CD8-positive, alpha-beta memory T cell (primary cell): ENCODE data around the gene TAS2R38. TPM values are rescaled to one million over a fixed set of nuclear protein-coding genes. Genes with fewer than 3 reads are reported as not detected.
A peak's percentile ranks its signal among the peaks of the same experiment; 100 is the strongest.

ENCODE experiments used
- CTCF ChIA-PET: fragments of 350-600 bp; sonication (Branson Sonifier 250); formaldehyde crosslinking; loops from one replicate; lab custom pipeline; 2021; ENCODE audit warnings: antibody characterized with exemption; lab: Charles Lee
- POLR2A ChIA-PET: fragments of 350-600 bp; sonication (Branson Sonifier 250); formaldehyde crosslinking; loops from one replicate; lab custom pipeline; 2021; ENCODE audit warnings: antibody characterized with exemption; lab: Charles Lee
- DNase-seq, 5 donors: peaks; one replicate each; pipeline versions ENCODE4 v3.0.0 to v3.0.0-alpha.2; 2020 to 2022; ENCODE audit warnings: mixed read lengths in 1 of 5
- H3K27ac ChIP-seq: one replicate; pipeline ENCODE4 v1.7.0; 2013; ENCODE audit warnings: low read depth, mild to moderate bottlenecking, low read length, moderate library complexity
- H3K27me3 ChIP-seq: 2 replicates; pipeline ENCODE4 v1.7.0; 2013; ENCODE audit warnings: low read length, mild to moderate bottlenecking; ENCODE audit not compliant: insufficient read depth, poor library complexity, severe bottlenecking
- H3K36me3 ChIP-seq: 2 replicates; pipeline ENCODE4 v1.7.0; 2013; ENCODE audit warnings: mild to moderate bottlenecking, low read length, moderate library complexity; ENCODE audit not compliant: insufficient read depth
- H3K4me1 ChIP-seq: 2 replicates; pipeline ENCODE4 v1.7.0; 2013; ENCODE audit warnings: mild to moderate bottlenecking, low read length, moderate library complexity; ENCODE audit not compliant: insufficient read depth
- H3K4me3 ChIP-seq: 2 replicates; pipeline ENCODE4 v1.7.0; 2013; ENCODE audit warnings: mild to moderate bottlenecking, low read length
- H3K9me3 ChIP-seq: 2 replicates; pipeline ENCODE4 v1.7.0; 2013; ENCODE audit warnings: mild to moderate bottlenecking, low read length
- H3K27ac Mint-ChIP-seq, 8 donors: one replicate each; pipeline ENCODE4 v1.8.0; 2020 to 2021; ENCODE audit warnings: mixed read lengths in 8 of 8, mild to moderate bottlenecking in 6 of 8, inconsistent platforms in 3 of 8, moderate library complexity in 3 of 8
- H3K27me3 Mint-ChIP-seq, 2 donors: one replicate each; pipeline ENCODE4 v1.8.0; 2020 to 2021; ENCODE audit warnings: mixed read lengths in 2 of 2, mild to moderate bottlenecking in 1 of 2, moderate library complexity in 1 of 2
- H3K36me3 Mint-ChIP-seq, 3 donors: one replicate each; pipeline ENCODE4 v1.8.0; 2020 to 2021; ENCODE audit warnings: mixed read lengths in 3 of 3, inconsistent platforms in 1 of 3, mild to moderate bottlenecking in 1 of 3
- H3K4me1 Mint-ChIP-seq, 3 donors: one replicate each; pipeline ENCODE4 v1.8.0; 2020 to 2021; ENCODE audit warnings: mixed read lengths in 3 of 3, inconsistent platforms in 1 of 3, mild to moderate bottlenecking in 1 of 3
- H3K4me3 Mint-ChIP-seq, 7 donors: one replicate each; pipeline ENCODE4 v1.8.0; 2020 to 2021; ENCODE audit warnings: mixed read lengths in 7 of 7, mild to moderate bottlenecking in 6 of 7, moderate library complexity in 4 of 7, inconsistent platforms in 2 of 7
- H3K9me3 Mint-ChIP-seq, 5 donors: one replicate each; pipeline ENCODE4 v1.8.0; 2020 to 2022; ENCODE audit warnings: mixed read lengths in 5 of 5, mild to moderate bottlenecking in 3 of 5, moderate library complexity in 2 of 5, inconsistent platforms in 1 of 5
- polyA plus RNA-seq: library from polyadenylated mRNA; unstranded; fragments of 300-500 nt; fragmentation: Illumina TruSeq; gene quantifications from one replicate; pipeline ENCODE4 v1.2.3, GENCODE V29; 2021
- total RNA-seq, 2 experiments: library from RNA; stranded (reverse); gene quantifications; one replicate each; pipeline ENCODE4 v1.2.3, GENCODE V29; 2021

Gene TAS2R38
- total and polyA plus RNA-seq, 3 experiments from 2014 or later = not detected

DNA sequence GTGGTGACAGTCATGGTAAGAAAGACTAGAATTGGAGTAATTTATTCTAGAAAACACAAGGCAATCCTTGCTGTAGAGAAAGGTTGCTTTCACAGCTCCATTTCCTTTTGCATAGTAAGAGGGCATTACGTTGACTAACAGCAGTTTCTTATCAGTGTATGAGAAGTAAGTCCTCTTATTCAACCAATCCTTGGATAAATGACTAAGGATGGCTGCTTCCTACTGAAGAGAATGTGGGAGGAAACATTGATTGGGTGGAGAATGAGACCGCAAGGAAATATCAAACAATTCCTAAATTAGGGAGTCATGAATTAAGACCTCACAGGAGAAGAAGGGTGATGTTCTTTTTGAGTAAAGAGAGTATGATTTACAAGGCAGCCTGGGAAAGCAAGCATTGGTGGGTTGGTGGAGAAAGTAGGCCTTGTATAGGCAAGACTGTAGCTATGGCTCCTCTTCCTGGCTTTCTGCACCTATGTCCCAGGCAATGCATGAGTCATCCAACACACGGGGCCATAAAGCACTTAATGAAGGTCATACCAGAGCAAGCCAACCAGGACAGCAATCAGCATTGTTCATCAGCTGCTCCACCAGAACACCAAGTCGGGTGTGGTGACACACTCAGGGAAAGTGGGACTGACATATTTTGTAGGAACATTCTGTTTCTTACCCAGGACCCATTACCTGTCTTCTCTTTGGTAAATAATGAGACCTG lies 27.7 kb upstream of the TAS2R38 start:
- H3K9me3 Mint-ChIP-seq = peaks cover 0 to 5% (median 0%) of the 10 kb centered on the region in 5 donors
- Histone ChIP-seq H3K9me3 (no peaks in the 10 kb centered on the region), H3K4me1 (no peaks in the 10 kb centered on the region), H3K27ac (no peak overlapping the region), H3K4me3 (no peak overlapping the region), H3K36me3 (no peaks in the 10 kb centered on the region), H3K27me3 (no peaks in the 10 kb centered on the region)
- peaks cover 0 to 3% (median 0%) of the 10 kb centered on the region in 3 donors for H3K36me3 Mint-ChIP-seq
- ChIA-PET POLR2A (no interaction called here), CTCF (no interaction called here)
- H3K27ac Mint-ChIP-seq = no peak overlapping the region
- H3K4me3 Mint-ChIP-seq = no peak overlapping the region
- H3K27me3 Mint-ChIP-seq = peaks cover 4 to 13% of the 10 kb centered on the region in 2 donors
- no peak for DNase-seq
- no peaks in the 10 kb centered on the region for H3K4me1 Mint-ChIP-seq

DNA sequence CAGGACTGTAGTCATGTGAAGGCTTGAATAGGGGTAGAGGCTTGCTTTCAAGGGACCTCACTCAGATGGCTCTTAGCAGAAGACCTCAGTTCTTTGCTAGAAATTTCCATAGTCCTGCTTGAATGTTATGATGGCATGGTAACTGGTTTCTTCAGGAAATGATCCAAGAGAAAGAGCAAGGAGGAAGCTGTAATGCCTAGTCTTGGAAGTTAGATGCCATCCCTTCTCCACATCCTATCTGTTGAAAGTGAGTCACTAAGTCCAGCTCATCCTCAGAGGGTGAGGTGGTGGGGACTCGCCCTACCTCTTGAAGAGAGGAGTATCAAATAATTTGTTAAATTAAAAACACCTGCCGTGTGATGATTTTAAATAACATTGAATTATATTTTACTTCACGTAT lies 26.7 kb upstream of the TAS2R38 start:
- Histone ChIP-seq H3K4me3 (no peak overlapping the region), H3K4me1 (no peaks in the 10 kb centered on the region), H3K36me3 (no peaks in the 10 kb centered on the region), H3K27me3 (no peaks in the 10 kb centered on the region), H3K9me3 (no peaks in the 10 kb centered on the region), H3K27ac (no peak overlapping the region)
- ChIA-PET POLR2A (no interaction called here), CTCF (no interaction called here)
- Mint-ChIP-seq H3K9me3 (peaks cover 0 to 7% (median 2%) of the 10 kb centered on the region in 5 donors), H3K27me3 (peaks cover 4 to 13% of the 10 kb centered on the region in 2 donors), H3K4me1 (no peaks in the 10 kb centered on the region), H3K4me3 (no peak overlapping the region), H3K36me3 (peaks cover 0 to 3% (median 0%) of the 10 kb centered on the region in 3 donors), H3K27ac (no peak overlapping the region)
- no peak for DNase-seq

DNA sequence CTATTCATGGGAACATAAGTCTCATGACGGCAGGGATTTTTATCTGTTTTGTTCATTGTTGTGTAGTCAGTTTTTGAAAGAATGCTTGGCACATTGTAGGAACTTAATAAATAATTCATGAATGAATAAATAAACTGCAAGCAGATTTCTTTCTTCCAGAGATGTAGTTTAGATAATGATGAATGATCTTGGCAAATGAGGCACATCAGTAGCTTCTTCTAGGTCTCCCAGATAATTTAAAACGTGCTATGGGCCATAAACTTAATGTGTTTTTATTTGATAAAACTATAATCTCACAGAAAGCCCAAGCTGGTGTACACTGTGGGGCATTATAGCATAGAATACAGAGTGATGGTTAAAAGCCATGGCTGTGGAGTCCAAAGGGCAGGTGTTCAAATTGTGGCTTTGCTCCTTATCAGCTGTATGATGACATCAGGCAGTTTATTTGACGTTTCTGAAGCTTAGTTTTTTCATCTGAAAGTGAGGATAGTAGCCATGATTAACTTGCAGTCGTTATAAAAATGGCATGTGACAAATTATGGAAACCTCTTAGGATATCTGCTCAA lies 25.6 kb upstream of the TAS2R38 start:
- CTCF ChIA-PET = no interaction called here
- Mint-ChIP-seq H3K36me3 (peaks cover 0 to 3% (median 0%) of the 10 kb centered on the region in 3 donors), H3K27ac (no peak overlapping the region), H3K4me3 (no peak overlapping the region), H3K9me3 (peaks cover 0 to 8% (median 2%) of the 10 kb centered on the region in 5 donors), H3K4me1 (no peaks in the 10 kb centered on the region), H3K27me3 (peaks cover 4 to 13% of the 10 kb centered on the region in 2 donors)
- Histone ChIP-seq H3K4me3 (no peak overlapping the region), H3K27me3 (no peaks in the 10 kb centered on the region), H3K27ac (no peak overlapping the region), H3K4me1 (no peaks in the 10 kb centered on the region), H3K9me3 (no peaks in the 10 kb centered on the region), H3K36me3 (no peaks in the 10 kb centered on the region)
- DNase-seq = no peak
- POLR2A ChIA-PET = no interaction called here

DNA sequence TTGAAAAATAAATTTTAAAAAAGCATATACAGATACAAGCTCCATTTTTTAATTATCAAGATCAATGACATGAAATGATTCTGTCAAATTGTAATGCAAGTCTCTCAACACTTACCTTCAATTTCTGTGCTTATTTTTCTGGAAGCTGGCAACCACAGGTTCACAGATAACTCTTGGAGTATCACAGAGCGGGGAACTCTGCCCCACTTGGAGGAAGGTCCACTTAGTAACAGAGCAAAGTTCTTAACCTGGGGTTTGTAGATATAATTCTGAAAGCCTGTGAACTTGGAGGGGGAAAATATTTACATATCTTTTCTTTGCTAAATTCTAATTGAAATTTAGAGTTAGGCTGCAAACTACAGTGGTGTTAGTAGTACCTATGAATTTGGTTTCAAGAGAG lies 19.8 kb upstream of the TAS2R38 start:
- H3K4me1 ChIP-seq = no peaks in the 10 kb centered on the region
- DNase-seq = no peak
- H3K9me3 ChIP-seq = no peaks in the 10 kb centered on the region
- no peak overlapping the region for H3K4me3 ChIP-seq
- H3K27ac ChIP-seq = no peak overlapping the region
- H3K27me3 ChIP-seq = no peaks in the 10 kb centered on the region
- H3K4me1 Mint-ChIP-seq = peaks cover 2 to 7% (median 6%) of the 10 kb centered on the region in 3 donors
- ChIA-PET POLR2A (no interaction called here), CTCF (no interaction called here)
- H3K36me3 ChIP-seq = no peaks in the 10 kb centered on the region
- H3K9me3 Mint-ChIP-seq = peaks cover 0 to 11% (median 2%) of the 10 kb centered on the region in 5 donors
- H3K27me3 Mint-ChIP-seq = peaks cover 10 to 13% of the 10 kb centered on the region in 2 donors
- H3K4me3 Mint-ChIP-seq = no peak overlapping the region
- no peak overlapping the region for H3K27ac Mint-ChIP-seq
- H3K36me3 Mint-ChIP-seq = peaks cover 0 to 2% (median 0%) of the 10 kb centered on the region in 3 donors

DNA sequence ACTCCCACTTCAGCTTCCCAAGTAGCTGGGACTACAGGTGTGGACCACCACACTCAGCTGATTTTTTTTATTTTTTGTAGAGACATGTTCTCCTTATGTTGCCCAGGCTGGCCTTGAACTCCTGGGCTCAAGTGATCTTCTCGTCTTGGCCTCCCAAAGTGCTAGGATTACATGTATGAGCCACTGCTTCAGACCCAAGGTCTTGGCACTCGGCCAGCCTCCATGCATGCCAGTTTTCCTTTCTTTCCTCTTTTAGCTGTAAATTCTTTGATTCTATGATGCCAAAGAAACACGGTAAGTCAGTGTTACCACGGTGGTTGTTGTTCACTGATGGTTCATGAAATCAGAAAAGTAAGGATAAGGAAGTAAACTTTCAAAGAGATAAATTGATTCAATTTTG lies 19.1 kb upstream of the TAS2R38 start:
- CTCF ChIA-PET = no interaction called here
- DNase-seq = no peak
- peaks cover 0 to 8% (median 2%) of the 10 kb centered on the region in 5 donors for H3K9me3 Mint-ChIP-seq
- Histone ChIP-seq H3K36me3 (no peaks in the 10 kb centered on the region), H3K9me3 (no peaks in the 10 kb centered on the region), H3K4me1 (no peaks in the 10 kb centered on the region), H3K4me3 (no peak overlapping the region), H3K27ac (no peak overlapping the region), H3K27me3 (no peaks in the 10 kb centered on the region)
- H3K27me3 Mint-ChIP-seq = peaks cover 10 to 13% of the 10 kb centered on the region in 2 donors
- POLR2A ChIA-PET = no interaction called here
- H3K27ac Mint-ChIP-seq = no peak overlapping the region
- H3K36me3 Mint-ChIP-seq = no peaks in the 10 kb centered on the region
- peaks cover 2 to 7% (median 6%) of the 10 kb centered on the region in 3 donors for H3K4me1 Mint-ChIP-seq
- H3K4me3 Mint-ChIP-seq = no peak overlapping the region

DNA sequence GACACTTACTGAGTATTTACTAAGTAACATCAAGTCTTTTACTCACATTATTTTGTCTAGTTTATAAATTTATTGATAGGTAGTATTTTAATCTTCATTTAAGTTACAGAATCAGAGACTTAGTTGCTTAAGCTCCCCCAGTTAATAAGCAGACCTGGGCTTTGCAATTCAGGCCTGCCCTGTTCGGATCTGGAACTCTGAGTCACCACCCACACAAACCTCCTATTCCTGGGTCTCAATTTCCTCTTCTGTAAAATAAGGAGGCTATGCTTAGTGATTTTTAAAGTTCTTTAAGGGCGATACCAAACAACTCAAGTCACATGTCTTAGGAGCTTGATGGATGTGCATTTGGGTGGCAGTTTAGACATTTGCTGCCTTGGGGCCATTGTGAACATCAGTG lies 18.6 kb upstream of the TAS2R38 start:
- no peaks in the 10 kb centered on the region for H3K36me3 Mint-ChIP-seq
- Histone ChIP-seq H3K9me3 (no peaks in the 10 kb centered on the region), H3K4me3 (no peak overlapping the region), H3K36me3 (no peaks in the 10 kb centered on the region), H3K27ac (no peak overlapping the region), H3K4me1 (no peaks in the 10 kb centered on the region), H3K27me3 (no peaks in the 10 kb centered on the region)
- no peak overlapping the region for H3K27ac Mint-ChIP-seq
- no peak overlapping the region for H3K4me3 Mint-ChIP-seq
- CTCF ChIA-PET = interaction anchor here (1.3 kb wide), 1 partner anchor 16 kb away, joined by 3 read pairs; no protein-coding TSS in a partner anchor
- peaks cover 12 to 13% of the 10 kb centered on the region in 2 donors for H3K27me3 Mint-ChIP-seq
- H3K4me1 Mint-ChIP-seq = peaks cover 2 to 7% (median 6%) of the 10 kb centered on the region in 3 donors
- POLR2A ChIA-PET = no interaction called here
- no peak for DNase-seq
- peaks cover 0 to 8% (median 2%) of the 10 kb centered on the region in 5 donors for H3K9me3 Mint-ChIP-seq

DNA sequence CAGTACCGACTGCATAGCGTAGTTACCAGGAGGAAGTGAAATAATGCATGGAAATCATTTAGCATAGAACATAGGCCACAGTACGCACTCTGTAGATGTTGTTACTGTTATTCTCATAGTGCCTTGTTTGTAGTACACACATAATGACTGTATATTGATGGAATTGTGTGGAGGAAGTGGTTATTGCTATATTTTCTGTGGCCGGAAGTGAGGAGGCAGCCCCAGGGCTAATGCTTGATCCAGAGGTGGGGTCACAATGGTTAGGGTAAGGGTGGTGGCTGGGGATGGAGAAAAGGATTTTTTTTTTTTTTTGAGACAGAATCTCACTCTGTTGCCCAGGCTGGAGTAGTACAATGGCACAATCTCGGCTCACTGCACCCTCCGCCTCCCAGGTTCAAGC lies 17.6 kb upstream of the TAS2R38 start:
- no peak overlapping the region for H3K27ac Mint-ChIP-seq
- Histone ChIP-seq H3K4me1 (no peaks in the 10 kb centered on the region), H3K9me3 (no peaks in the 10 kb centered on the region), H3K4me3 (no peak overlapping the region), H3K27me3 (no peaks in the 10 kb centered on the region), H3K27ac (no peak overlapping the region), H3K36me3 (no peaks in the 10 kb centered on the region)
- H3K36me3 Mint-ChIP-seq = no peaks in the 10 kb centered on the region
- POLR2A ChIA-PET = no interaction called here
- DNase-seq = no peak
- H3K4me3 Mint-ChIP-seq = peak overlapping the region in 1 of 7 donors; percentile 52
- CTCF ChIA-PET = interaction anchor here (1.3 kb wide), 1 partner anchor 15 kb away, joined by 3 read pairs; no protein-coding TSS in a partner anchor
- H3K9me3 Mint-ChIP-seq = peaks cover 0 to 10% (median 2%) of the 10 kb centered on the region in 5 donors
- peaks cover 8 to 12% of the 10 kb centered on the region in 2 donors for H3K27me3 Mint-ChIP-seq
- H3K4me1 Mint-ChIP-seq = peaks cover 2 to 7% (median 6%) of the 10 kb centered on the region in 3 donors

DNA sequence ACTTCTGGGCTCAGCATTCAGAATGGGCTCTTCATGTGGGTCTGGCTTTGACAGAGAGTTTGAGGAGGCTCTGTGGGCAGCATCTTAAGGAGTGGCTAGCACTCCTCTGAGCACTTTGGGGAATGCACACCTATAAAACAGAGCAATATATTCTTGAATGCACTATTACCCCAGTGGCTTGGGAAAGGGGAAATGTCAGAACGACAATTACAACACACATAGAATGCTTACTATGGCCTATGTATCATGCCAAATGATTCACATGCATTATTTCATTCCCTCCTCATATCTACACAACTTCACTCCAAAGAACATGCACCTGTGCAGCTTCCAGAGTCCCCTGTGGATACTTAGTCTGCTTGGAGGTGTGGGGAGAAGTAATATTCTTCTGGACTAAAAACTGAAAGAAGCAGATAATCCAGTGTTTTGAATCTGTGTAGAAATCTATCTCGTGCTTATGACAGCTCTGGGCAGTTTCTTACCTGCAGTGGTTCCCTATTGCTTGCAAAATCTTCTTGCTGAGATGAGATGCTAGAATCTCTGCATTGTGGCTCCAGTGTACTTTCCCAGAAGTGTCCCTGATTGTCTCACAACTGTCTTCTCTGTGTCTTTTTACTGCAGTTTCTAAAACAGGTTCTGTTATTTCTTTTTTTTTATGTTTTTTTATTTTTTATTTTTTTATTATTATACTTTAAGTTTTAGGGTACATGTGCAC lies 16.6 kb upstream of the TAS2R38 start:
- POLR2A ChIA-PET = no interaction called here
- H3K36me3 ChIP-seq = no peaks in the 10 kb centered on the region
- Mint-ChIP-seq H3K27me3 (peaks cover 8 to 12% of the 10 kb centered on the region in 2 donors), H3K36me3 (no peaks in the 10 kb centered on the region), H3K4me1 (peaks cover 2 to 7% (median 6%) of the 10 kb centered on the region in 3 donors), H3K4me3 (no peak overlapping the region), H3K9me3 (peaks cover 0 to 8% (median 0%) of the 10 kb centered on the region in 5 donors), H3K27ac (no peak overlapping the region)
- H3K4me3 ChIP-seq = no peak overlapping the region
- CTCF ChIA-PET = no interaction called here
- DNase-seq = no peak
- H3K27me3 ChIP-seq = no peaks in the 10 kb centered on the region
- H3K27ac ChIP-seq = no peak overlapping the region
- no peaks in the 10 kb centered on the region for H3K4me1 ChIP-seq
- no peaks in the 10 kb centered on the region for H3K9me3 ChIP-seq
